ENCODE results near the gene CNEP1R1.
"Not testable (repeated sequence)": the region's sequence is repeated elsewhere in the genome, so short reads cannot be mapped to it uniquely, and the experiment has no call there.

Gene CNEP1R1, protein sequence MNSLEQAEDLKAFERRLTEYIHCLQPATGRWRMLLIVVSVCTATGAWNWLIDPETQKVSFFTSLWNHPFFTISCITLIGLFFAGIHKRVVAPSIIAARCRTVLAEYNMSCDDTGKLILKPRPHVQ

DNA sequence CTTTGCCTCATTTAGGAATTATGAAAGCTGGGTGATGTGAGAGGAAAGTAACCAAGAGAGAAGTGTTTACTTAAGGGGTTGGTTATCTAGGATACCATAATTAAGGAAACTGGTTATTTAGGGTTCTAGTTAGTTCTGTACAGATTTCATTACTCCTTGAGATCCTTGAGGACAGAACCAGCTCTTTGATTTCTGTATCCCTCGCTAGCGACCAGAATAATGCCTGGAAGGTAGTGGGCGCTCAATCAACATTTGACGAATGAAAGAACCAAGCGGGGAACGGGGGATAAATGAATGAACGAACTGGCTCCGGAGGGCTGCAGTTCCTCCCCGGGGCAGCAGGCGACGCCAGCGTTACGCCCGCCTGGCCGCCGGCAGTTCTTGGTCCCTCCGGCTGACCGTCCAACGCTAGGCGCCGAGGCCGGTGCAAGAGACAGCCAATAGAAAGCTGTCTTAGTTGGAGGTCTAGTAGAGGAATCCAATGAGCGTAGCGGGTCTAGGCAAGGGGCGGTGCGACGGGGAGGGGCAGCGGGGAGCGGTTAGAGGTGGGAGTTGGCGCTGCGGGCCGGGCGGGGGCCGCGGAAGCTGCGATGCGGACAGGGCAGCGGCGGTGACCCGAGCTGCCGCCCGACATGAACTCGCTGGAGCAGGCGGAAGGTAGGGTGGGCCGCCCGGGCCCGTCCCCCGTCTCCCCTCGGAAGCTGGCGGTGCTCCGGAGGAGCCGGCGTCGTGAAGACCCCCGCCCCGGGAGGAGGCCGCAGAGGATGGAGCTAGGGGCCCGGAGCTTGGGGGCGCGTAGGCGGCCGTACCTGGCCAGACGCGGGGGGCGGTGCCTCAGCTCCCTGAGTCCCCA is at the start of gene CNEP1R1:
Gene CNEP1R1, plus strand, starts transcription at position 542 of the 853 bp plus-strand sequence. Its CDS starts 91 bp downstream, at position 633.
- peak; percentile 89 for DNase-seq

DNA sequence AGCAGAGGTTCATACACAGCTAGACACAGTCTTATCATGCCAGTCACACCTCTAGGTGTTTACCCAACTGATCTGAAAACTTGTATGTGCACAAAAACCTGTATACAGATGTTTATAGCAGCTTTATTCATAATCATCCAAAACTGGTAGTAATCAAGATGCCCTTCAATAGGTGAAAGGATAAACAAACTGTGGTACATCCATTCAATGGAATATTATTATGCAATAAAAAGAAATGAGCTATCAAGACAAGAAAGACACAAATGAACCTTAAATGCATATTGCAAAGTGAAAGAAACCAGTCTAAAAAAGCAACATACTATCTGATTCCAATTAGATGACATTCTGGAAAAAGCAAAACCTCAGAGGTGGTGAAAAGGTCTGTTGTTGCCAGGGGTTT is 47.6 kb upstream of the CNEP1R1 start:
- no peak for DNase-seq

DNA sequence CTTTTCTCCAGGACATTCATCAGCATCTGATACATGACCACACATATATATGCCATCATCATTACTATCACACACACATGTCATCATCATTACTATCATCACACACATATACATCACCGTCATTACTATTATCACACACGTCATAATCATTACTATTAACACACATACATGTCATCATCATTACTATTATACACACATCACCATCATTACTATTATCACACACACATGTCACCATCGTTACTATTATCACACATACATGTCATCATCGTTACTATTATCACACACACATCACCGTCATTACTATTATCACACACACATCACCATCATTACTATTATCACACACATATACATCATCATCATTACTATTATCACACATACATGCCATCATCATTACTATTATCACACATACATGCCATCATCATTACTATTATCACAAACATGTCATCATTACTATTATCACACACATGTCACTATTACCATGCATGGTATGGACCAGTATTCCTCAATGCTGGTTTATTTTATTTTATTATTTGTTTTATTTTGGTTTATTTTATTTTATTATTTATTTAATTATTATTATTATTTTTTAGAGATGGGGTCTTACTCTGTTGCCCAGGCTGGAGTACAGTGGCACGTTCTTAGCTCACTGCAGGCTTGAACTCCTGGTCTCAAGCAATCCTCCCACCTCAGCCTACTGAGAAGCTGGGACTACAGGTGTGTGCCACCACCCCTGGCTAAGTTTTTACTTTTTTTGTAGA is 46.3 kb upstream of the CNEP1R1 start:
- no peak for DNase-seq

DNA sequence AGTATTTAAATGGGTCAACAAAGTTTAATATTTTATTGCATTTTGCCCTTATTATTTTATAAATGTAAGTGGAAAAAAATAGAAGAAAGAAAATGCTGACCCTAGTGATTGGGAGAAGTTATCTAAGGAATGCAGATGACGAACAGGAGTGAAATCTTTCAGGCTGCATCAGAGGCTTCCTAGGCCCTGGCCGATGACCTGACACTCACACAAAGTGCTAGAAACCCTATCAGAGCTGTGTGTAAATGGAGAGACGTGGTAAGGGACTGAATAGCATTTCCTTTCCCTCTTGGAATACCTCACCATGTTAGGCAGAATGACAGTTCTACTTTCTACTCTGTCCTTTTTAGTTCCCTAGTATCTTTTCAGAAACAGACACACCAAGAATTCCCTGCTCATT is 44.9 kb upstream of the CNEP1R1 start:
- DNase-seq: no peak

DNA sequence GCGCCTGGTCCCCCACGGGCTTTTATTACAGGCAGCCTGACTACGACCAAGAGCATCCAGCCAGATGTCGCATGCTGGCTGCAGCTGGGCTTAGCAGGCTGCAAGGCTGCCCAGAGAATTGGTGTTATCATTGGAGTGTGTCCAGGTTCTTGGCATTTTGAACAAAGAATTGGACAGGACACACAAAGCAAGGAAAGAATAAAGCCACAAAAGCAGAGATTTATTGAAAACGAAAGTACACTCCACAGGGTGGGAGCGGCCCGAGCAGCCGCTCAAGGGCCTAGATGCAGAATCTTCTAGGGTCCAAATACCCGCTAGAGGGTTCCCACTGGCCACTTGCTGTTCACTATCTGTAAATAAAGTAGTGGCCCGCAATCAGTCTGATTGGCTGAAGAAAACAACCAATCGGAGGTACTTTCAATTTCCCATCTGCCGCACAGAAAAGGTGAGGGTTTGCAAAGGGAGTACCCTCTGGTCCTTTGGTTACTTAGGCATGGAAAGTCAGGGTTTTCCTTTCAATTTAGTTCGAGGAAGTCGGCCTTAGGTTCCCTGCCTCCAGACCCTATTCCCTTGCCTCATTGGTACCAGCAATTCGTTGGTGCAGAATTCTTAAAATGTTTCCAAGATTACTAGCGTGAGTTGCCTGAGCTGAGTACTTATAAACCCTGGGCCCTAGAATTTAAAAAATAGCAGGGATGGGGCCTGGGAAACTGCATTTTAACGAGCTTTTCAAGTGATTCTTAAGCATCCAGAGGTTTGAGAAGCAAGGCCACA is 38.5 kb upstream of the CNEP1R1 start:
- no peak for DNase-seq

DNA sequence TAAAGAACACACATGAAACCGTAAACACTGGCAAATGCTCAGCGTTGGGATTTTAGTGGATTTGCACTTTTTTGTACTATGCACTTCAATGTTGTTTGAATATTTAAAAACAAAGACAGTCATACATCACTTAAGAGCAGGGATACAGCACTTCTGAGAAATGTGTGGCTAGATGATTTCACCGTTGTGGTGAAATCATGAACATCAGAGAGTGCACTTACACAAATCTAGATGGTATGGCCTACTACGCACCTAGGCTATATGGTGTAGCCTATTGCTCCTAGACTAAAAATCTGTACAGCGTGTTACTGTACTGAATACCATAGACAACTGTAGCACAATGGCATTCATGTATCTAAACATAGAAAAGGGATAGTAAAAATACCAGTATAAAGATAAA is 37.6 kb upstream of the CNEP1R1 start:
- no peak for DNase-seq

DNA sequence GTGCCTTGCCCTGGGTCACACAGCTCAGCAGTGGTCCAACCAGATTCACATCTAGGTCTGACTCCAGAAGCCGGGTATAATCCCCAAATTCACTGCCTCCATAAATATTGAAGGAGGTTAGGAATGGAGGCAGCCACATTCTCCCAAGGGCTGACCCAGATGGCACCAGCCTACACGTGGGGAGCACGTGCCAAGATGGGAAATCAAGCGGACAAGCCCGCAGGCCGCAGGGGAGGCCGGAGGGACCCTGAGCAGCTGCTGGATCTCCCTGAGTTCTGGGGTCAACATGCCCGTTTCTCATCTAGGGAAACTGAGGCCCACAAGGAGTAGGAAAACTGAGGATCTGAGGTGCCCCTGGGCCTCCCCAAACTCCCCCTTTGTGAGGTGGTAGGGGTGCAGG is 32.2 kb upstream of the CNEP1R1 start:
- DNase-seq: no peak

DNA sequence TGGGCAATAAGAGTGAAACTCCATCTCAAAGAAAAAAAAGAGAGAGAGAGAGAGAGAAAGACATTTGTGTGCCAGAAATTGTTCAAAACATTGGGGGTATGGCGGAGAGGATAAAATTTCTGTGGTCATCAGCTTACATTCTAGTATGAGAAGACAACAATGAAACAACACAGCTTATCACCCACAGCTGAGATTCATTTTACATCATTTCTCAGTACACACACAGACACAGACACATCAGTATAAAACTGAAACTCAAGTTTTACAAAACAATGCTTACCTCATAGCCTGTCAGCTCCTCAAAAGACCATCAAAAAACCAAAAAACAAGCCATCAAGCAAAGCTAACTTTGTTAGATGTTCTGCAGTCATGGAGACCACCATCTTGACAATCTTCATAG is 31.4 kb upstream of the CNEP1R1 start:
- no peak for DNase-seq

DNA sequence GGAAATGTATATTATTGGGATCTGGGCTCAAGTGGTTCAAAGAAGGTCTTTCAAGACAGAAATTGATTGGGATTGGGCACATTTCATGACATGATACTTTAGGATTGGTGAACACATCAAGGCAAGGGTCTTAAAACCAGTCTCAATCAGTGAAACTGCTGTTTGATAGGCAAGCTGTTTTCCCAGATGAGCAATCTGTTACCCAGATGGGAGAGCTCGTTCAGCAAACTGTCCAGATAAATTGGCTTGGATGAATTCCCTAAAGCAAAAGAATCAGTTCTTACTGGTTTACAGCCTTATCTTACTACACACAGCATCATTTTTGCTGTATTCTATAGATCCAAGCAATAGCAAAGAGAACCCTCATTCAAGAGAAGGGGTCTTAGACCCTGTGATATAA is 31.0 kb upstream of the CNEP1R1 start:
- no peak for DNase-seq

DNA sequence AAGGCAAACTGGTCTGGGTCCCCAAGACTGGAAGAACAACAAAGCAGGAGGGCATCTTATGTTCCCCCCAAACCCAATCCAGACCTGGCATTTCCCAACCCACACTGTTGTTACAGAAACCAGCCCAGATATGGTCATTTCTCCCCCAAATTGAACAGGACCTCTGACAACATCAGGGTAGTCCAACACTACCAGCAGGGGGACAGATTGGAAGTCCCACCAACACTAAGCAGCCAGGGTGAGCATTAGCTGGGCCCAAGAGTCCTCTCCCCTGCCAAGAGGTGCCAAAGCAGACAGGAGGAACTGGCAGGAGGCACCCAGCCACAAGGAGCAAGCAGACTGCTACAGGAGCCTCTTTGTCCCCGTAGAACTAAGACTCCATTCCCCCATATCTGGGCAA is 29.3 kb upstream of the CNEP1R1 start:
- no peak for DNase-seq

DNA sequence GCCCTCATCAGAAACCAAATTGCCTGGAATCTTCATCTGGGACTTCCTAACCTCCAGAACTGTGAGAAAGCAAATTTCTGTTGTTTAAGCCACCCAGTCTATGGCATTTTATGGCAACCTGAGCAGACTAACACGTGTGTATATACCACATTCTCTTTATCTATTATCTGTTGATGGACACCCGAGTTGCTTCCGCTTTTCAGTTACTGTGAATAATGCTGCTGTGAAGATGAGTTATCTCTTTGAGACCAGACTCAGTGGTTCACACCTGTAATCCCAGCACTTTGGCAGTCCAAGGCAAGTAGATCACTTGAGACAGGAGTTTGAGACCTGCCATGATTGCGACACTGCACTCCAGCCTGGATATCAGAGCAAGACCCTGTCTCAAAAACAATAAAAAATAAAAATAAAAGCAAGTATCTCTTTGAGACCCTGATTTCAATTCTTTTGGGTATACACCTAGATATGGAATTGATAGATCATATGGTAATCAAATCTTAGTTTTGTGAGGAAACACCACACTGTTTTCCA is 27.2 kb upstream of the CNEP1R1 start:
- no peak for DNase-seq

DNA sequence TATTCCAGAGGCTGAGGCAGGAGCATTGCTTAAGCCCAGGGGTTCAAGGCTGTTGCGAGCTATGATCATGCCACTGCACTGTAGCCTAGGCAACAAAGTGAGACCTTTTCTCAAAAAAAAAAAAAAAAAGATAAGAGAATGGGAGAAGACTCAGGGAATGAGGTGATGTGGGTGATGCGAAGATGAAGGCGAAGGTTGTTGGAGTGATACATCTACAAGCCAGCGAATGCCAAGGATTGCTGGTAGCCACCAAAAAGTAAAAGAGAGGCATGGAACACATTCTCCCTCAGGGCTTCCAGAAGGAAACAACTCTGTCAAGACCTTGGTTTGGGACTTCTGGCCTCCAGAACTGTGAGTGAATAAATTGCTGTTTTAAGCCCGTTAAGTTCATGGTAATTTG is 26.0 kb upstream of the CNEP1R1 start:
- DNase-seq: no peak

DNA sequence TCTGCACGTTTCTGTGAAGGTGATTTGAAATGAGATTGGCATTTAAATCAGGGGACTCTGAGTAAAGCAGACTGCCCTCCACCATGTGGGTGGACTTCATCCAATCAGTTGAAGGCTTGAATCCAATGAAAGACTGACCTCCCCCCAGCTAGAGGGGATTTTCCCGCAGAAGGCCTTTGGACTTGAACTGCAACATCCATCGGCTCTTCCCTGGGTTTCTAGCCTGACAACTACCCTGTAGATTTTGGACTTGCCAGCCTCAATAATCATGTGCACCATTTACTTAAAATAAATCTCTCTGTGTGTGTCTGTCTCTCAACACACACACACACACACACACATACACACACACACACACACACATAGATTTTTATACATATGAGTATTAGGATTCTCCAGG is 23.9 kb upstream of the CNEP1R1 start:
- no peak for DNase-seq

DNA sequence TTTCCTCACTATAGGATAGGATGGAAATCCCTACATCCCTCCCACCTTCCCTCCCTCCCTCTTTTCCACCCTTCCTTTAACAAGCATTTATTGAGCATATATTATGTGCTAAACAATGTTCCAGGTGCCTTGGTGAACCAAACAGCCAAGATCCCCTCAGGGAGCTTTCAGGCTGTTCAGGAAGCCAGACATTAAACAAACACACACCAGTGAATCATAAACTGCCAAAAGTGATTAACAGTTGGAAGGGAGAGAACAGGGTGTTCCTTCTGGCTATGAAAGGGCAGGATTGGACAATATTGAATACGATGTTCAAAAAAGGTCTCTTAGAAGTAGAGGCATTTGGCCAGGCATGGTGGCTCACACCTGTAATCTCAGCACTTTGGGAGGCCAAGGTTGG is 22.8 kb upstream of the CNEP1R1 start:
- DNase-seq: no peak

DNA sequence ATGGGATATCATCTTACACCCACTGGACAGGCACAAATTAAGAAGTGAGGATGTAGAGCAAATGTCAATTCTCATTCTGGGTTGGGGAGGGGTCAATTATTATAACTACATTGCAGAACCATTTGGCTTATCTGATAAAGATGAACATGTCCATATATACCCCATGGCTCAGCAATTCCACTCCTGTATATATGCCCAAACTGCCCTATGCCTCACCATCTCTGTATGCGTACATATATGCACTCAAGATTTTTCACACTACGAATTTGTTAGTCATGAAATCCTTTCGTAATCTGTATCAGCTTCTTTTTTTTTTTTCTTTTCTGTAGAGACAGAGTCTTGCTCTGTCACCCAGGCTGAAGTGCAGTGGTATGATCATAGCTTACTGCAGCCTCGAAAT is 20.8 kb upstream of the CNEP1R1 start:
- no peak for DNase-seq

DNA sequence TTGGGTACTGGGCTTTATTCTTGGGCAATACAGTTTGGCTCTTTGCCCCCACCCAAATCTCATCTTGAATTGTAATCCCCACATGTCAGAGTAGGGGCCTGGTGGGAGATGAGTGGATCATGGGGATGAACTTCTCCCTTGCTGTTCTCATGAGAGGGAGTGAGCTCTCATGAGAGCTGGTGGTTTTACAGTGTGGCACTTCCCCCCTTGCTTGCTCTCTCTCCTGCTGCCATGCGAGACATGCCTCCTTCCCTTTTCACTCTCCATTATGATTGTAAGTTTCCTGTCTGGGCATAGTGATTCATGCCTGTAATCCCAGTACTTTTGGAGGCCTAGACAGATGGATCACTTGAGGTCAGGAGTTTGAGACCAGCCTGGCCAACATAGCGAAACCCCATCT is 18.1 kb upstream of the CNEP1R1 start:
- DNase-seq: no peak

DNA sequence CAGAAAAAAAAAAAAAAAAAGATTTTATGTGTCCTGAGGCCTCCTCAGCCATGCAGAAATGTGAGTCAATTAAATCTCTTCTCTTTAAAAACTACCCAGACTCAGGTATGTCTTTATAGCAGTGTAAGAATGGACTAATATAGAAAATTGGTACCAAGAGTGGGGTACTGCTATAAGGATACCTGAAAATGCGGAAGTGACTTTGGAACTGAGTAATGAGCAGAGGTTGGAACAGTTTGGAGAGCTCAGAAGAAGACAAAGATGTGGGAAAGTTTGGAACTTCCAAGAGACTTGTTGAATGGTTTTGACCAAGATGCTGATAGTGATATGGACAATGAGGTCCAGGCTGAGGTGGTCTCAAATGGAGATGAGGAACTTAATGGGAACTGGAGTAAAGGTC is 17.3 kb upstream of the CNEP1R1 start:
- DNase-seq: no peak

DNA sequence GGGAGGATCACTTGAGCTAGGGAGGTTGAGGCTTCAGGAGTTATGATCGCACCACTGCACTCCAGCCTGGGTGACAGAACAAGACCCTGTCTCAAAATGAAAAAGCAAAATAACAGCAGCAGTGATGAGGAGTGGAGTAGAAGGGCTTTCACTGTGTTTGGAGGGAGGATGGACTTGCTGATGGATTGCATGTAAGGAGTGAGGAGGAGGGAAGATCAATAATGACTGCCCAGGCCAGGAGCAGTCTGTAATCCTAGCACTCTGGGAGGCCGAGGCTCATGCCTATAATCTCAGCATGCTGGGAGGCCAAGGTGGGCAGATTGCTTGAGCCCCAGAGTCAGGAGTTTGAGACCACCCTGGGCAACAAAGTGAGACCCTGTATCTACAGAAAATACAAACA is 14.8 kb upstream of the CNEP1R1 start:
- no peak for DNase-seq

DNA sequence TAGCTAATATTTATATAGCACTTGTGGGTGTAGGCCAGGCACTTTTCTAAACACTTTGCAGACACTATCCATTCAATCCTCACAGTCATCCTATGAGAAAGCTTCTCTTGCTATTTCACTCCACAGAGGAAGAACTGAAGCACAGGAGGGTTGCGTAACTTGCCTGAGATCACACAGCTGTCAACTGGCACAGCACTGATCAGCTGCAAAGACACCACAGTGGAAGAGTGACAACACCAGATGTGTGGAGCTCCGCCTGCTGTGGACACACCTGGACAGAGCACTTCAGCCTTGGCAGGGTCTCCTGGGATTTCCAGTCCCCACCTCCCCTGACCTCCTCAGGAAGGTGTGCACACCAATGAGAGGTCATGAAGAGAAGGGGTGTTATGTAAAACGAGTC is 13.3 kb upstream of the CNEP1R1 start:
- DNase-seq: no peak

DNA sequence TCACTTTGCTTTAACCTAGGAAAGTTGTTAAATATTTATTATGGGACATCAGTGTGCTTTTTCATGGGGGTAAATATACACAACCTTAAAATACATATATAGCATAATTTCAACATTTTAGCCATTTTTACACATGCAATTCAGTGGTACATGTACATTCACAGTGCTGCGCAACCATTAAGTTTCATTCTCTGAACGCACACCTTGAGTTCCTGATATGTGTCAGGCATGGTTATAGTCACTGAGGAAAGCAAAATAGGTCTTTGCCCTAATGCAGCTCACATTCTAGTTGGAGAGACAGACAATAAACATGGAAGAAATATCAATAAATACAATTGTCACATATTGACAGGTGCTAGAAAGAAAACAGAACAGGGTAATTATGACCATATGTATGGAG is 12.8 kb upstream of the CNEP1R1 start:
- no peak for DNase-seq

DNA sequence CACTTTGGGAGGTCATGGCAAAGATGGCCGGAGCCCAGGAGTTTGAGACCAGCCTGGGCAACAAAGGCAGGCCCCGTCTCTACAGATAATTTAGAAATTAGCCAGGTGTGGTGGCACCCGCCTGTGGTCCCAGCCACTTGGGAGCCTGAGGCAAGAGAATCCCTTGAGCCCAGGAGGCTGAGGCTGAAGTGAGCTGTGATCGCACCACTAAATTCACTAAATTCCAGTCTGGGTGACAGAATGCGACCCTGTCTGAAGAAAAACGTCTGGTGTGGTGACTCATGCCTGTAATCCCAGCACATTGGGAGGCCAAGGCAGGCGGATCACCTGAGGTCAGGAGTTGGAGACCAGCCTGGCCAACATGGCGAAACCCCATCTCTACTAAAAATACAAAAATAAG is 10.8 kb upstream of the CNEP1R1 start:
- DNase-seq: not testable (repeated sequence)

DNA sequence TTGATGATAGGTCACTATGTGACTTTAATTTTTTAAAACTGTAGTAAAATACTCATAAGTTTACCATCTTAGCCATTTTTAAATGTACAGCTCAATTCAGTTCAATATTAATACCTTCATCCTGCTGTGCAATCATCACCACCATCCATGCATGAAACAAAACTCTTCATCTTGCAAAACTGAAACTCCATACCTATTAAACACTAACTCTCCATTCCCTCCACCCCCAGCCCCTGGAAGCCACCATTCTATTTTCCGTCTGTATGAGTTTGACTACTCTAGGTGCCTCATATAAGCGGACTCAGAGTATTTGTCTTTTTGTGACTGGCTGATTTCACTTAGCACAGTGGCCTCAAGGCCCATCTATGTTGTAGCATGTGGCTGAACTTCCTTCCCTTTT is 9.4 kb upstream of the CNEP1R1 start:
- DNase-seq: no peak

DNA sequence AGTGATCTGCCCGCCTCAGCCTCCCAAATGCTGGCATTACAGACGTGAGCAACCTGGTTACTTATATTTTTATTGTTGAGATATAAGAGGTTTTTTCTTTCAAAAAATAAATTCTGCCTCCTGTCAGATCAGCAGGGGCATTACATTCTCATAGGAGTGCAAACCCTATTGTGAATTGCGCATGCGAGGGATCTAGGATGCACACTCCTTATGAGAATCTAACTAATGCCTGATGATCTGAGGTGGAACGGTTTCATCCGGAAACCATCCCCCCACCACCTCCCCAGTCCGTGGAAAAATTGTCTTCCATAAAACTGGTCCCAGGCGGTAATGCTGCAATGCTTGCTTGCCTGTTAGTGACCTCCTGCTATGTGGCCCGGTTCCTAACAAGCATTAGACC is 7.5 kb upstream of the CNEP1R1 start:
- DNase-seq: no peak

All from stimulated activated CD4-positive, alpha-beta T cell treated with anti-CD3 and anti-CD28 coated beads, Interleukin-4, amount 100 ng/mL, for 1 hour (primary cell).